Erythroblast (primary cell): ENCODE data around the gene STAT5B.

ENCODE experiments used
- GATA1 ChIP-seq: IDR thresholded peaks from 2 replicates; pipeline ENCODE4 v1.6.1; 2011; ENCODE audit warnings: low read depth, mild to moderate bottlenecking, control low read depth, low read length, moderate library complexity
- POLR2A ChIP-seq: IDR thresholded peaks from 2 replicates; pipeline ENCODE4 v1.6.1; 2011; ENCODE audit warnings: mild to moderate bottlenecking, low read length

GRCh38 chr17:42212382-42212781, 63.8 kb downstream of the STAT5B start:
- TF ChIP-seq POLR2A (no peak), GATA1 (no peak)
